NCI-H748 (cell line): Measurements from ENCODE around the gene ZNF658.
"Not testable (repeated sequence)": the region's sequence is repeated elsewhere in the genome, so short reads cannot be mapped to it uniquely, and the experiment has no call there.

Experiments used
- DNase-seq: peaks from one replicate; lab custom pipeline; 2025; ENCODE audit not compliant: unreplicated experiment; lab: John Stamatoyannopoulos, UW

Gene ZNF658

GRCh38 chr9:66900490-66901131 is at the start of gene ZNF658:
TSS of gene ZNF658 (plus strand) at chr9:66900725. CDS start at chr9:66903562, 2,837 bp downstream.
- not testable (repeated sequence) for DNase-seq

- DNase-seq = not testable (repeated sequence)
Measured at GRCh38 chr9:66861732-66862131, 38.8 kb upstream of the ZNF658 start.

- DNase-seq = not testable (repeated sequence)
Measured at GRCh38 chr9:66868660-66869059, 31.9 kb upstream of the ZNF658 start.

DNA sequence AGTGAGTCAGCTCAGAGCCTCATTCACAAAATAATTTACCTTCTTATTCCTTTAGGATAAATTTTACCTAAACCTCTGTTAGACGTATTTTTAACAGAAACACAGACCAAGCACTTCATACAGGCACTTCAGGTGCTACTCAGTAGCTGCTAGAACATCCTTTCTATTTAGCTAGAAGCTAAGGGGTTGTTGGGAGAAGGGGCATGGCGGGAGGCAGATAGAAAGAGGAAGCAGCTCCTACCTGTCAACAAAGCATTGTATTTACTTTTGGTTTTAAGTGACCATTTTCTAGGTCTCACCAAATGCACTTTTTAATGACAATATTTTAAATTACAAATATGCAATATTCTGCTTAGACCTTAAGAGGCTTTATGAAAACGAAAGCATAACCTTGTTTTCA is 19.9 kb upstream of the ZNF658 start:
- not testable (repeated sequence) for DNase-seq

DNA sequence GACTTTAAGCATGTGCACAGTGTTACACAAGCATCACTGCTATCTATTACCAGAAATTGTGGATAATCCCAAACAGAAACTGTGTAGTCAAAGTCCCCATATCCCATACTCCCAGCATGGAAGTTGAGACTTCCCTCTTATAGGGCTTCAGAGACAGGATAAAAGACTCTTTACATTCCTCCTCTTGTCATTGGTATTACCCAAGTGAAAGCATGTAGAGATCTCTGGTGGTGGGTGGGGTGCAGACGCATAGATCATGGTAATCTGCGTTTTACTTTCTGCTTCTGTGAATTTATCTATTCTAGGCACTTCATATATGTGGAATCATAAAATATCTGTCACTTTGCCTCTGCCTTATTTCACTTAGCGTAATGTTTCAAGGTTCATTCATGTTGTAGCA is 18.7 kb upstream of the ZNF658 start:
- not testable (repeated sequence) for DNase-seq

- DNase-seq = not testable (repeated sequence)
Measured at GRCh38 chr9:66890334-66890733, 10.2 kb upstream of the ZNF658 start.

DNA sequence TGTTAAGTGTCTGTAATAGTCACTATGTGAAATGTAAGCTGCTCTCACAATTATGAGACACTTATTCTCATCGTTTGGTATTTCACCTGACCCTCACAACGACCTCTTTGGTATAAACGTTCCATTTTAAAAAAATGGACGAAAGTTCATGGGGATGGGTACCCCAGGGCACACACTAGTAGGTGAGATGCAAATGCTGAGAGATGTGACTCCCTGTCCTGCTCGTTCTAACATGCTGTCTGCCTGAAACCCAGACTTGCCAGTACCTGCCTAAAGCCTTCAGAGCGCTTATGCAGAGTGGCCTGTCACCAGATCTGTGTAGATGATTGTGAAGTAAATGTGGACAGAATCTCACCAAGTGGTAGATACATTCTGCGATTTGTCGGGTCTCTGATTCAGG is 616 bp downstream of the ZNF658 start:
- DNase-seq = not testable (repeated sequence)

DNA sequence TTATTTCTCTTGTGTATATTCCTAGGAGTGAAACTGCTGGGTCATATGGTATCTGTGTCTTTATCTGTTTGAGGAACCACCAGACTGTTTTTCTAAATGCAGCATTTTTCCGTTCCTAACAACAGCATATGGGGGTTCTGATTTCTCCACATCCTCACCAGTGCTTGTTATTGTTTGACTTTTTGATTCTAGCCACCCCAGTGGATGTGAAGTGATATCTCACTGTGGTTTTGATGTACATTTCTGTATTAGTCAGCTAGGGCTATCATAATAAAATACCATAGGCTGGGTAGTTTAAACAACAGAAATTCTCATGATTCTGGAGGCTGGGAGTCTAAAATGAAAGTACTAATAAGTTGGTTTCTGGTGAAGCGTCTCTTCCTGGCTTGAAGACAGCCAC is 9.0 kb downstream of the ZNF658 start:
- DNase-seq = not testable (repeated sequence)

- not testable (repeated sequence) for DNase-seq
Measured at GRCh38 chr9:66920072-66920471, 19.5 kb downstream of the ZNF658 start.

DNA sequence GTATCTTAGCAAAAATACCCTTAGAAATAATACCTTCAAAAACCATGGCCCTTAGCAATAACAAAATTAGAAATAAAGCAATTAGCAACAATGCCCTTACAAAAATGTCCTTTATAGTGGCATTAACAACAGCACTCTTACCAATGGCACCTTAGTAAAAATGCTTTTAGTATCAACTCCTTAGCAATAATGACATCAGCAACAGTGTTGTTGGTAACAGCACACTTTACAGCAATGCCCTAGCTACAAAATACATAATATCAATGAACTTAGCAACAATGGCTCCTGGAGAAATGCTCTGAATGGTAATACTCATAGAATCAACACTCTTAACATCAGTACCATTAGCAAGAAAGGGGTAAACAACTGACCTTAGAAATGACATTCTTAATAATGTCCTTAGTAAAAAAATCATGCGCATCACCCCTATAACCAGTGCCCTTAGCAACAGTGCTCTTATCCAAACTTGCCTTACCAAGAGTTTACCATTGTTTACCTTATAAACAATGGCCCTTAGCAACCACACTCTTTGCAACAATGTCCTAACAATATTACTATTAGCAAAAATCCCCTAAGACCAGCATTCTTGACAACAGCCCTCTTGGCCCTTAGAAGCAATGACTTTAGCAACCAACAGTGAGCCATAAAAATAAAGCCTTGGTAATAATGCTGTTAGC is 35.8 kb downstream of the ZNF658 start:
- not testable (repeated sequence) for DNase-seq

GRCh38 chr9:66937662-66938061 is 37.1 kb downstream of the ZNF658 start:
- DNase-seq = not testable (repeated sequence)

GRCh38 chr9:66938322-66938721 is 37.8 kb downstream of the ZNF658 start:
- DNase-seq = not testable (repeated sequence)

DNA sequence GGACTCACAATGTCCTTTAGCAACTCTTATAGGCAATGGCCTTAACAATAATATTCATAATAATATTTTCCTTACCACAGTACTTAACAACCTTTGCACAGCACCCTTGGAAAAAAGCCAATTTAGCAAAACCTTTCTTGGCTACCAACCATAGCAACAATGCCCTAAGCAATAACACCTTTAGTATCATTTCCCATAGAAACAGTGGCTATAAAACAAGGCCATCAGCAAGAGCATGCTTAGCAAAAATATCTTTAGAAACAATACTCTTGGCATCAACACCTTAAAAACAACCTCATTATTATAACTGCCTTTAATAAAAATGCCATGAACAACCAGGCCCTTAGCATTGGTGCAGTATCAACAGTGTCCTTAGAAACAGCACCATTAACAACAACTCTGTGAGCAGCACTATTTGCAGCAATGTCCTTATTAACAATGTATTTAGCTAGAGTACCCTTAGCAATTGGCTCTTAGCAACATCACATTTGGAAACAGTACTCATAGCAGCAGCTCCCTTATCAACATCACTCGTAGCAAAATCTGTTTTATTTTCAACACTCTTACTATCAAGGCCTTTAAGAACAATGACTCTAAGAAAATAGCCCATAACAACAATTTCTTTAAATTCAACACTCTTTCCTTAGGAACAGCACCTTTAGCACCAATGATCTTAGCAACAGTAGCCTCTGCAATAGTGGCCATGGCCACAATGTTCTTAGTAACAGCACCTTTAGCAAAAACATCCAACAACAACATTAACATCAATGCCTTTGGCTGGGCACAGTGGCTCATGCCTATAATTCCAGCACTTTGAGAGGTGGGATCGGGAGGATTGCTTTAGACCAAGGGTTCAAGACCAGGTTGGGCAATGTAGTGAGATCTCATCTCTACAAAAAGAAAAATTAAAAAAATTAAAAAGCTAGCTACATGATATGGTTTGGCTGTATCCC is 39.6 kb downstream of the ZNF658 start:
- not testable (repeated sequence) for DNase-seq

DNA sequence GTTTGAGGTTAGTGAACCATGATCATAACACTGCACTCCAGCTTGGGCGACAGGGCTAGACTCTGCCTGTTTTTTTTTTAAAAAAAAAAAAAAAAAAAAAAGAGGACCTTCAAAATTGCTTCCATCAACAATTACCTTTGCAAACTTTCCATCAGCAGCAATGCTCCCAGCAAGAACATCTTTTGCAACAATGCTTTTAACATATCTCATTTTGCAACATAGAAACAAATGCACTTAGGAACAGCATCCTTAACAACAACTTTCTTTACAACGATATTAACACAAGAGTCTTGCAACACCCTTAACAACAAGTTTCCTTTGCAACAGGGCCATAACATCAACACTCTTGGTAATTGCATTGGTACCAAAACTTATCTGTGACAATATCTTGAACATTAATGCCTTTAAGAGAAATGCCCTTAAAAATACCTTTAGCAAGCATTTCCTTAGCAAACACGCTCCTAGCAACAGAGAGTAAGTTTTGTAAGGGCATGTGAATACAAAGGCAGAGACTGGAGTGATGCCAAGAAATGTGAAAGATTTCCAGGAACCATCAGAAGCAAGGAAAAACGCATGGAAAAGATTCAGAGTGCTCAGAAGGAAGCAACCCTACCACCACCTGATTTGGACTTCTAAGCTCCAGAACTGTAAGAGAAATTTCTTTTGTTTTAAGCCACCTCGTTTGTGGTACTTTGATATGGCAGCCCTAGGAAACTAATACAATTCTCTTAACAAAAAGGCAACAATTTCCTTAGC is 42.1 kb downstream of the ZNF658 start:
- DNase-seq = not testable (repeated sequence)

DNA sequence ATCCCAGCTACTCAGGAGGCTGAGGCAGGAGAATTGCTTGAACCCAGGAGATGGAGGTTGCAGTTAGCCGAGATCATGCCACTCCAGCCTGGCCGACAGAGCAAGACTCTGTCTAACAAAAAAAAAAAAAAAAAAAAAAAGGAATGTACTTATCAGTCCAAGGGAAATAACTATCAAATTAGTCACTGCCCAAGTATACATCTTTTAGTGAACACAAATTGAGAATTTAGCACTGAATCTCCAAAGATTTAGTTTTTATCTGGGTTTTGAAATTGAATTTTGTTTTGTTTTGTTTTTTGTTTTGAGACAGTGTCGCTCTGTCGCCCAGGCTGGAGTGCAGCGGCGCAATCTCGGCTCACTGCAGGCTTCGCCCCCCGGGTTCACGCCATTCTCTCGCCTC is 52.1 kb downstream of the ZNF658 start:
- not testable (repeated sequence) for DNase-seq
